A673 (cell line): ENCODE results near the gene PYGO2. TPM values are rescaled to one million over a fixed set of nuclear protein-coding genes. Genes with fewer than 3 reads are reported as not detected.

Source experiments
- BruUV-seq: library from RNA; stranded (reverse); fragments of 400-500 nt; replicated peaks from 2 replicates; lab custom pipeline; 2021; lab: Mats Ljungman, UMichigan
- CTCF ChIA-PET: fragments of 300-600 bp; sonication (Branson Sonifier 250); formaldehyde crosslinking; loops from one replicate; lab custom pipeline; 2022; ENCODE audit warnings: antibody characterized with exemption; lab: Charles Lee
- POLR2A ChIA-PET: fragments of 300-600 bp; sonication (Branson Sonifier 250); formaldehyde crosslinking; loops from one replicate; lab custom pipeline; 2022; ENCODE audit warnings: antibody characterized with exemption; ENCODE audit not compliant: low non-redundant PET; lab: Charles Lee
- DNase-seq: peaks from one replicate; pipeline ENCODE4 v3.0.0-alpha.2; 2015; ENCODE audit warnings: low spot score
- H3K27ac ChIP-seq: fragments of 200-600 bp; sonication (generic); 2 replicates; pipeline ENCODE4 v1.5.1; 2016; ENCODE audit warnings: mixed run types, low read depth, mild to moderate bottlenecking, mixed read lengths, antibody characterized with exemption, low read length; ENCODE audit not compliant: poor library complexity, severe bottlenecking
- H3K27me3 ChIP-seq: fragments of 200-600 bp; sonication (generic); replicated peaks from 2 replicates; pipeline ENCODE4 v1.6.1; 2017; ENCODE audit warnings: mixed run types, low read depth, mild to moderate bottlenecking, mixed read lengths, antibody characterized with exemption, low read length; ENCODE audit not compliant: insufficient read depth, poor library complexity
- H3K36me3 ChIP-seq: fragments of 200-600 bp; sonication (generic); 2 replicates; pipeline ENCODE4 v1.6.1; 2016; ENCODE audit warnings: mixed run types, mild to moderate bottlenecking, mixed read lengths, antibody characterized with exemption, low read length; ENCODE audit not compliant: insufficient read depth, poor library complexity, severe bottlenecking
- H3K4me1 ChIP-seq: fragments of 200-600 bp; sonication (generic); 2 replicates; pipeline ENCODE4 v1.6.1; 2017; ENCODE audit warnings: mixed run types, mild to moderate bottlenecking, mixed read lengths, antibody characterized with exemption, low read length; ENCODE audit not compliant: insufficient read depth, poor library complexity, severe bottlenecking
- H3K4me3 ChIP-seq: fragments of 200-600 bp; sonication (generic); 2 replicates; pipeline ENCODE4 v1.5.1; 2016; ENCODE audit warnings: low read depth, mixed run types, mild to moderate bottlenecking, mixed read lengths, low read length; ENCODE audit not compliant: poor library complexity, severe bottlenecking
- H3K9me3 ChIP-seq: fragments of 200-600 bp; sonication (generic); 2 replicates; pipeline ENCODE4 v1.6.1; 2016; ENCODE audit warnings: mixed run types, low read depth, mild to moderate bottlenecking, mixed read lengths, antibody characterized with exemption, low read length; ENCODE audit not compliant: poor library complexity, severe bottlenecking
- EZH2 ChIP-seq: fragments of 200-600 bp; sonication (generic); IDR thresholded peaks from 2 replicates; pipeline ENCODE4 v1.6.1; 2017; ENCODE audit warnings: borderline replicate concordance, low read depth, mild to moderate bottlenecking, mixed read lengths, antibody characterized with exemption, low read length; ENCODE audit not compliant: poor library complexity, severe bottlenecking
- intact Hi-C: fragments of 100-400 bp; cut with micrococcal nuclease; formaldehyde crosslinking; loops from one replicate; pipeline ENCODE4 v1.10.0; 2022; ENCODE audit not compliant: unreplicated experiment
- total RNA-seq: library from RNA; stranded (reverse); gene quantifications from 2 replicates; pipeline ENCODE4 v1.2.3, GENCODE V29; 2021
- TF ChIP-seq, protein P1 (sequence below): fragments of 300-800, 200-600 bp; sonication (generic); conservative IDR thresholded peaks from 2 replicates; pipeline ENCODE4 v1.5.1; 2017; ENCODE audit warnings: low read depth, mild to moderate bottlenecking, antibody characterized with exemption, low read length, moderate library complexity, mixed read lengths

Gene PYGO2
- total RNA-seq, 1 experiment from 2014 or later = 48.5 TPM

DNA sequence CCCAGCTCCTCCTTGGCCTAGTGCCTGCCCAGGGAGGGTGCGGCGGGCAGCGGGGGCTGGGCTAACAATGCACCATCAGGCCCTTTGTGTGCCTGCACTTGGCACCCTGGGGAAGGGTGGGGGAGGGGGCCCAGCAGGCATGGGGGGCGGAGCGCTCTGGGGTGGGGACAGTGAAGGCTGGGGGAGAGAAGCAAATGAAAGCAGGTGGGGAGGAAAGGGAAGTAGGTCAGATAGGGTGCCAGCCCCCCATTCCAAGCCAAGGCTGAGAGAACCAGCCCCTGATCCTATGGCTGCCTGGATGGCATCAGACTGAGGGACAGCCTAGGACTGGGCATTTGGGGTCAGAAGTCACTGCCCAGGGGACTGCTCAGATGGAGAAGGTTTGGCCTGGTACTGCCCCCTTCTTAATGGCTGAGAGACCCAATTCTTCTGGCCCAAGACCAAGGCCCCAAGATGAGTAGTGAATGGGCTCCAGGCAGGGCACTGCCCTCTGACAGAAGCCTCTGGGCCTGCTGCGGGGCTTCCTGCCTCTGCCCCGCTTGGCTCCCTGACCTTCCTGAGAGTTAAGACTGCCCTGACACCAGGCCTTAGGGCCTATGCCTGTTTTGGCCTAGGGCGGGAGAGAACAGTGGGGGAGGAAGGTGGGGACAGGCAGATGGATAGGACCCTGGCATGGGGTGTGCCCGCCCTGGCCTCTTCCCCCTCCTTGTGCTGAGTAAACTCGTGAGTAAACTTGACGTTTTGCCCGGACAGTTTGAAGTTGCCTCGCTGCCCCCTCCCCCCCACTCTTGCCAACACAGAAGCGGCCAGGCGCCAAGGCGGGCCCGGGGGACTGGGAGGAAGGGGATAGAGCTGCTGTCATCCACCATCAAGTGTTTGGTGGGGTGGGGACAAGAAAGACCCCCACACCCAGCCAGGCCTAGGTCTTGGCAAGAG is 43.8 kb upstream of the PYGO2 start:
- POLR2A ChIA-PET = interaction anchor here (1.3 kb wide), 1 partner anchor 12 kb away, joined by 4 read pairs; no protein-coding TSS in a partner anchor
- Histone ChIP-seq H3K4me3 (peak overlapping the region; percentile 70), H3K27me3 (no peaks in the 10 kb centered on the region), H3K27ac (peak overlapping the region; percentile 89), H3K9me3 (no peaks in the 10 kb centered on the region), H3K4me1 (peaks cover 15% of the 10 kb centered on the region), H3K36me3 (no peaks in the 10 kb centered on the region)
- DNase-seq = no peak
- no peak for TF ChIP-seq EZH2
- TF ChIP-seq, protein P1, sequence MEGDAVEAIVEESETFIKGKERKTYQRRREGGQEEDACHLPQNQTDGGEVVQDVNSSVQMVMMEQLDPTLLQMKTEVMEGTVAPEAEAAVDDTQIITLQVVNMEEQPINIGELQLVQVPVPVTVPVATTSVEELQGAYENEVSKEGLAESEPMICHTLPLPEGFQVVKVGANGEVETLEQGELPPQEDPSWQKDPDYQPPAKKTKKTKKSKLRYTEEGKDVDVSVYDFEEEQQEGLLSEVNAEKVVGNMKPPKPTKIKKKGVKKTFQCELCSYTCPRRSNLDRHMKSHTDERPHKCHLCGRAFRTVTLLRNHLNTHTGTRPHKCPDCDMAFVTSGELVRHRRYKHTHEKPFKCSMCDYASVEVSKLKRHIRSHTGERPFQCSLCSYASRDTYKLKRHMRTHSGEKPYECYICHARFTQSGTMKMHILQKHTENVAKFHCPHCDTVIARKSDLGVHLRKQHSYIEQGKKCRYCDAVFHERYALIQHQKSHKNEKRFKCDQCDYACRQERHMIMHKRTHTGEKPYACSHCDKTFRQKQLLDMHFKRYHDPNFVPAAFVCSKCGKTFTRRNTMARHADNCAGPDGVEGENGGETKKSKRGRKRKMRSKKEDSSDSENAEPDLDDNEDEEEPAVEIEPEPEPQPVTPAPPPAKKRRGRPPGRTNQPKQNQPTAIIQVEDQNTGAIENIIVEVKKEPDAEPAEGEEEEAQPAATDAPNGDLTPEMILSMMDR = no peak
- CTCF ChIA-PET = interaction anchor here (0.7 kb wide), 1 partner anchor 14 kb away, joined by 9 read pairs; no protein-coding TSS in a partner anchor
- no TSS peak for BruUV-seq
- intact Hi-C loops = no loop called here

DNA sequence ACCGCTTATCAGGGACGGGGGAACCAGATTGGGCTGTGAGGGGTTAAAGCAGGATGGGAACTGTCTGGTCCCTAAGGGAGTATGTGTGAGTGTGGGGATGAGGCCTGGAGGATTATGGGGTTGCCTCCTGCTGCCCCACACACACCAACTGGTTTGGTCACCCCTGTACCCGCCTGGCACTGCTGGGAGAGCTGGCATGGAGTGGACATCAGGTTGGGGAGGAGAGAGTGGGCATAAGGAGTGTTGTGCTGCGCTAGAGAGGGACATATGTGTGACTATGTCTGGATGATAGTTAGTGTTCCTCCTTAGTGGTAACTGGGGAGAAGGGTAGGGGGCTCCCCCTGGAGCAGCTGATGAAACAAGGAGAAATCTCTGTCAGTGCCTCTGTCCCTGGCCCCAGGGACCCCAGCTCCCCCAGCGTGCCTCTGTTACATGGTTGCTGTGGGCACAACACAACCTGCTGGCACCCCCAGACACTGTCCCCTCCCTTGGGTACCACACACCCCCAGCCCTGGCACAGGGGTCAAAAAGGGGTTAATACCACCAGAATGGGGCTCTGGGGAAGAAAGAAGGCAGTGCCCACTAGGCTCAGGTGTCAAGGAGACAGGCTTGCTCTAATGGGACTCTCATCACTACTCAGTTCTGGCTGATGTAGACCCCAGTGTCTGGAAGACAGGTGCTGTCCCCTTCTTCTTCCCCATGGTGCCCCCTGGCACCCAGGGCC is 42.9 kb upstream of the PYGO2 start:
- intact Hi-C loops = loop anchor here (5.0 kb wide), 2 partner anchors 78 to 447 kb away; partner anchors contain the start of gene UBE2Q1
- no TSS peak for BruUV-seq
- Histone ChIP-seq H3K4me1 (peaks cover 20% of the 10 kb centered on the region), H3K9me3 (no peaks in the 10 kb centered on the region), H3K27me3 (no peaks in the 10 kb centered on the region), H3K27ac (peak overlapping the region; percentile 89), H3K36me3 (no peaks in the 10 kb centered on the region), H3K4me3 (peak overlapping the region; percentile 70)
- CTCF ChIA-PET = interaction anchor here (0.6 to 1.0 kb wide), 3 partner anchors 13 to 21 kb away, joined by 3 to 9 read pairs (median 3); no protein-coding TSS in a partner anchor
- no peak for TF ChIP-seq EZH2
- TF ChIP-seq, protein P1 = no peak
- POLR2A ChIA-PET = interaction anchor here (1.3 kb wide), 1 partner anchor 13 kb away, joined by 4 read pairs; no protein-coding TSS in a partner anchor
- peak; percentile 39 for DNase-seq

DNA sequence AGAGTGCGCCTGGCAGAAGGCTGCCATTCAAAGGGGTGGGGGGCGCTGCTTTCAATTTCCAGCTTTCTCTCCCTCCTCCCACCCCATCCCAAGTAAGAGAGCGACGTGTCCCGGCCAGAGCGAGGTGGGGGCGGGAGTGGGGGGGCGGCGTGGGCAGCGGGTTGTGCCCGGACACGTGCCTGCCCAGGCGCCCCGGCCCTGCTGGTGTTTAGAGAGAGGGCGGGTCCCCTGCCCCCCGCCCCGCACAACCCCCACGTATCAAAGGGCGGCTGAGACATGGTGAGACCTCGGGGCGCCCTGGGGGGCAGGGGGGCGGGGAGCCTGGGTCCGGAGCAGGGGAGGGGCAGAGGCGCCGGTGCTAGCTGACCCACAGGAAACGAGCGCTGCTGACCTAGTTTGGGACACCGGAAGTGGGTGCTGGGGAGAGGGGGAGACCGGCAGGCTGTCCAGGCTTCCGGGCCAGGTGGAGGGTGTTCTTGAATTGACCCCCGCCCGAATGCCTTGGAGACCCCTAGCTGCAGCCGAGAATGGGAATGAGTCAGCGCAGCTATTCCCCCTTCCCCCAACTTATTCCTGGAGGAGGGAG is 42.3 kb upstream of the PYGO2 start:
- ChIA-PET POLR2A (interaction anchor here (0.7 to 1.3 kb wide), 2 partner anchors 13 to 273 kb away, joined by 4 to 9 read pairs; partner anchors contain the start of gene HCN3), CTCF (interaction anchor here (0.6 to 1.0 kb wide), 2 partner anchors 14 to 21 kb away, joined by 3 read pairs; no protein-coding TSS in a partner anchor)
- Histone ChIP-seq H3K27ac (peak overlapping the region; percentile 89), H3K4me1 (peaks cover 20% of the 10 kb centered on the region), H3K27me3 (no peaks in the 10 kb centered on the region), H3K9me3 (no peaks in the 10 kb centered on the region), H3K36me3 (no peaks in the 10 kb centered on the region), H3K4me3 (peak overlapping the region; percentile 70)
- BruUV-seq = no TSS peak
- intact Hi-C loops = loop anchor here (5.0 kb wide), 2 partner anchors 78 to 447 kb away; partner anchors contain the start of gene UBE2Q1
- peak; percentile 45 for DNase-seq
- no peak for TF ChIP-seq EZH2
- TF ChIP-seq, protein P1 = no peak
